Tibial nerve (tissue), 4 donors: ENCODE results near the gene GAA.

Experiments
- CTCF ChIP-seq, 5 experiments: fragments of 200-600 bp in 3 of 5; fragments of 450-650 bp in 2 of 5; sonication (generic) in 3 of 5; IDR thresholded peaks; one replicate each; pipeline ENCODE4 v1.5.1; 2016 to 2019; ENCODE audit warnings: antibody characterized with exemption in 5 of 5, mild to moderate bottlenecking in 3 of 5, moderate library complexity in 2 of 5
- EP300 ChIP-seq, 2 donors: sonication (generic); formaldehyde crosslinking; IDR thresholded peaks; one replicate each; pipeline ENCODE4 v1.6.1; 2017; ENCODE audit warnings: antibody characterized with exemption in 2 of 2, mild to moderate bottlenecking in 1 of 2
- POLR2A ChIP-seq, 2 donors: fragments of 450-650 bp; IDR thresholded peaks; one replicate each; pipeline ENCODE4 v1.6.1; 2017; ENCODE audit warnings: antibody characterized with exemption in 2 of 2, mild to moderate bottlenecking in 2 of 2, moderate library complexity in 2 of 2

GRCh38 chr17:80137131-80137530, 35.8 kb downstream of the GAA start:
- TF ChIP-seq CTCF (IDR thresholded peaks at IDR 0.05): no peak
- TF ChIP-seq POLR2A (IDR thresholded peaks at IDR 0.05): no peak
- no peak for TF ChIP-seq EP300 (IDR thresholded peaks at IDR 0.05)
